H9 (cell line): ENCODE results near the gene STON2. TPM values are rescaled to one million over a fixed set of nuclear protein-coding genes. Genes with fewer than 3 reads are reported as not detected.

Experiments used
- DNase-seq: peaks from one replicate; pipeline ENCODE4 v3.0.0-alpha.2; 2017
- H2AFZ ChIP-seq: one replicate; pipeline ENCODE4 v1.6.1; 2013; ENCODE audit warnings: mild to moderate bottlenecking, low read length, control low read depth, moderate library complexity
- H2AK5ac ChIP-seq: 2 replicates; pipeline ENCODE4 v1.6.1; 2013; ENCODE audit warnings: low read length, control low read depth, mixed read lengths; ENCODE audit not compliant: insufficient read length
- H2BK120ac ChIP-seq: one replicate; pipeline ENCODE4 v1.6.1; 2013; ENCODE audit warnings: low read depth, mild to moderate bottlenecking, low read length, control low read depth, inconsistent platforms; ENCODE audit not compliant: poor library complexity, severe bottlenecking
- H2BK12ac ChIP-seq: 2 replicates; pipeline ENCODE4 v1.6.1; 2013; ENCODE audit warnings: low read length, control low read depth, mixed read lengths, low read depth; ENCODE audit not compliant: insufficient read length
- H2BK15ac ChIP-seq: 2 replicates; pipeline ENCODE4 v1.6.1; 2013; ENCODE audit warnings: low read depth, low read length, control low read depth
- H2BK20ac ChIP-seq: one replicate; pipeline ENCODE4 v1.6.1; 2013; ENCODE audit warnings: low read depth, mild to moderate bottlenecking, low read length, control low read depth, inconsistent platforms; ENCODE audit not compliant: poor library complexity, severe bottlenecking
- H2BK5ac ChIP-seq: 2 replicates; pipeline ENCODE4 v1.6.1; 2013; ENCODE audit warnings: low read length, control low read depth, mixed read lengths; ENCODE audit not compliant: insufficient read length
- H3K14ac ChIP-seq: 2 replicates; pipeline ENCODE4 v1.6.1; 2013; ENCODE audit warnings: low read length, control low read depth; ENCODE audit not compliant: insufficient read depth
- H3K18ac ChIP-seq: 2 replicates; pipeline ENCODE4 v1.6.1; 2013; ENCODE audit warnings: low read depth, mild to moderate bottlenecking, mixed read lengths, low read length, control low read depth; ENCODE audit not compliant: insufficient read length
- H3K23ac ChIP-seq: 2 replicates; pipeline ENCODE4 v1.6.1; 2013; ENCODE audit warnings: low read length, control low read depth, mixed read lengths, low read depth; ENCODE audit not compliant: insufficient read length
- H3K23me2 ChIP-seq: 2 replicates; pipeline ENCODE4 v1.6.1; 2013; ENCODE audit warnings: low read depth, mild to moderate bottlenecking, mixed read lengths, low read length, control low read depth; ENCODE audit not compliant: insufficient read length, poor library complexity, severe bottlenecking
- H3K27ac ChIP-seq: 2 replicates; pipeline ENCODE4 v1.5.1; 2013; ENCODE audit warnings: low read length, control low read depth, mixed read lengths, low read depth; ENCODE audit not compliant: insufficient read length
- H3K27me3 ChIP-seq: 2 replicates; pipeline ENCODE4 v1.6.1; 2013; ENCODE audit warnings: low read length, control low read depth, inconsistent platforms; ENCODE audit not compliant: insufficient read depth
- H3K4ac ChIP-seq: 2 replicates; pipeline ENCODE4 v1.6.1; 2013; ENCODE audit warnings: low read depth, mild to moderate bottlenecking, control low read depth, inconsistent platforms, low read length, moderate library complexity
- H3K4me1 ChIP-seq: 2 replicates; pipeline ENCODE4 v1.6.1; 2013; ENCODE audit warnings: low read length, control low read depth, inconsistent platforms; ENCODE audit not compliant: insufficient read depth
- H3K4me2 ChIP-seq: 2 replicates; pipeline ENCODE4 v1.6.1; 2013; ENCODE audit warnings: low read length, control low read depth, mixed read lengths; ENCODE audit not compliant: insufficient read length, insufficient read depth
- H3K56ac ChIP-seq: 2 replicates; pipeline ENCODE4 v1.6.1; 2013; ENCODE audit warnings: low read depth, mild to moderate bottlenecking, mixed read lengths, low read length, control low read depth; ENCODE audit not compliant: insufficient read length
- H3K79me1 ChIP-seq: 2 replicates; pipeline ENCODE4 v1.6.1; 2013; ENCODE audit warnings: low read depth, mild to moderate bottlenecking, moderate library complexity, low read length, control low read depth, inconsistent platforms; ENCODE audit not compliant: insufficient read depth, poor library complexity, severe bottlenecking
- H3K79me2 ChIP-seq: 2 replicates; pipeline ENCODE4 v1.6.1; 2013; ENCODE audit warnings: low read length, control low read depth, inconsistent platforms; ENCODE audit not compliant: insufficient read depth
- H3K9ac ChIP-seq: 2 replicates; pipeline ENCODE4 v1.6.1; 2013; ENCODE audit warnings: low read length, control low read depth, mixed read lengths; ENCODE audit not compliant: insufficient read length; ENCODE audit errors: extremely low read depth
- H3K9me3 ChIP-seq: one replicate; pipeline ENCODE4 v1.6.1; 2013; ENCODE audit warnings: low read depth, low read length, inconsistent platforms; ENCODE audit not compliant: control insufficient read depth
- H3T11ph ChIP-seq: one replicate; pipeline ENCODE4 v1.6.1; 2013; ENCODE audit warnings: mild to moderate bottlenecking, low read length, control low read depth, inconsistent platforms
- H4K20me1 ChIP-seq: one replicate; pipeline ENCODE4 v1.6.1; 2013; ENCODE audit not compliant: control insufficient read depth, insufficient read length, insufficient read depth
- H4K5ac ChIP-seq: 2 replicates; pipeline ENCODE4 v1.6.1; 2013; ENCODE audit warnings: low read depth, mild to moderate bottlenecking, mixed read lengths, low read length, control low read depth; ENCODE audit not compliant: insufficient read length
- H4K8ac ChIP-seq: replicated peaks from 2 replicates; pipeline ENCODE4 v1.6.1; 2013; ENCODE audit warnings: low read length, control low read depth, mixed read lengths, low read depth; ENCODE audit not compliant: insufficient read length
- H4K91ac ChIP-seq: 2 replicates; pipeline ENCODE4 v1.6.1; 2013; ENCODE audit warnings: low read depth, mild to moderate bottlenecking, moderate library complexity, mixed read lengths, low read length, control low read depth; ENCODE audit not compliant: insufficient read length
- H3K27ac Mint-ChIP-seq, 3 experiments: 2 replicates in 2 of 3; 3 replicates in 1 of 3; pipeline ENCODE4 v1.8.0; 2020 to 2021; ENCODE audit warnings: mixed read lengths in 3 of 3, mild to moderate bottlenecking in 1 of 3, moderate library complexity in 1 of 3
- H3K27me3 Mint-ChIP-seq: 2 replicates; pipeline ENCODE4 v1.8.0; 2021; ENCODE audit warnings: low read depth, mild to moderate bottlenecking, moderate library complexity, mixed read lengths
- H3K36me3 Mint-ChIP-seq, 3 experiments: 2 replicates in 2 of 3; 3 replicates in 1 of 3; pipeline ENCODE4 v1.8.0; 2020 to 2021; ENCODE audit warnings: low read depth in 3 of 3, mixed read lengths in 3 of 3; ENCODE audit not compliant: insufficient read depth in 1 of 3
- H3K4me1 Mint-ChIP-seq, 2 experiments: 2 replicates each; pipeline ENCODE4 v1.8.0; 2020; ENCODE audit warnings: mixed read lengths in 2 of 2
- H3K4me3 Mint-ChIP-seq, 2 experiments: 2 replicates in 1 of 2; 3 replicates in 1 of 2; pipeline ENCODE4 v1.8.0; 2020 to 2021; ENCODE audit warnings: mild to moderate bottlenecking in 2 of 2, mixed read lengths in 2 of 2, moderate library complexity in 1 of 2
- H3K9me3 Mint-ChIP-seq, 2 experiments: 2 replicates in 1 of 2; 3 replicates in 1 of 2; pipeline ENCODE4 v1.8.0; 2020; ENCODE audit warnings: mild to moderate bottlenecking in 2 of 2, mixed read lengths in 2 of 2, moderate library complexity in 1 of 2
- CTCF ChIP-seq: fragments of 200-600 bp; sonication (generic); conservative IDR thresholded peaks from 3 replicates; pipeline ENCODE4 v1.8.0; 2021; ENCODE audit warnings: antibody characterized with exemption, mild to moderate bottlenecking
- WGBS: extraction: QIAGEN DNeasy Blood & Tissue Kit; methylation state at CpG from one replicate; pipeline ENCODE4 v1.1.7; 2013; ENCODE audit warnings: missing lambda C conversion rate, low lambda C conversion rate, mixed read lengths; ENCODE audit not compliant: insufficient read length; ENCODE audit errors: extremely low coverage; 5-methylcytosine and 5-hydroxymethylcytosine counted together
- total RNA-seq: library from RNA; stranded (reverse); gene quantifications from 2 replicates; pipeline ENCODE4 v1.2.1, GENCODE V29; 2021

Gene STON2
- total RNA-seq, 1 experiment from 2014 or later: 62.9 TPM

- no peaks in the 10 kb centered on the region for H3K79me1 ChIP-seq
- no peak overlapping the region for H3K14ac ChIP-seq
- no peak overlapping the region for H4K8ac ChIP-seq
- no peaks in the 10 kb centered on the region for H3K9me3 ChIP-seq
- no peaks in the 10 kb centered on the region for H3K27me3 Mint-ChIP-seq
- H3K23ac ChIP-seq: no peak overlapping the region
- H2AK5ac ChIP-seq: no peak overlapping the region
- no peaks in the 10 kb centered on the region for H4K20me1 ChIP-seq
- H3K4me3 Mint-ChIP-seq: no peak overlapping the region
- no peak overlapping the region for H2AFZ ChIP-seq
- peak overlapping the region in 1 of 3 experiments; percentile 69; a peak in 1 of 7 replicates for H3K27ac Mint-ChIP-seq
- H2BK15ac ChIP-seq: no peak overlapping the region
- H3K4me1 ChIP-seq: no peaks in the 10 kb centered on the region; the same call in 1 of the 2 replicates
- H3K79me2 ChIP-seq: no peaks in the 10 kb centered on the region
- no peak overlapping the region for H3K56ac ChIP-seq
- no peaks in the 10 kb centered on the region for H3K23me2 ChIP-seq
- no peak overlapping the region for H2BK5ac ChIP-seq
- H3T11ph ChIP-seq: no peak overlapping the region
- no peak overlapping the region for H2BK12ac ChIP-seq
- no peak overlapping the region for H3K18ac ChIP-seq
- no peak overlapping the region for H3K27ac ChIP-seq
- H3K27me3 ChIP-seq: no peaks in the 10 kb centered on the region
- peaks cover 8 to 16% of the 10 kb centered on the region in 2 experiments for H3K4me1 Mint-ChIP-seq
- H3K9ac ChIP-seq: no peak overlapping the region
- peaks cover 0 to 4% (median 0%) of the 10 kb centered on the region in 3 experiments; a peak in 3 of 7 replicates for H3K36me3 Mint-ChIP-seq
- no peak overlapping the region for H2BK20ac ChIP-seq
- H3K4ac ChIP-seq: no peak overlapping the region
- no peak overlapping the region for H2BK120ac ChIP-seq
- H4K91ac ChIP-seq: no peak overlapping the region
- no CpG with 5 or more reads among the region's 7 CpGs for WGBS
- TF ChIP-seq CTCF: peak; percentile 83
- no peak overlapping the region for H4K5ac ChIP-seq
- H3K4me2 ChIP-seq: no peak overlapping the region
- H3K9me3 Mint-ChIP-seq: no peaks in the 10 kb centered on the region
- no peak for DNase-seq
Measured at GRCh38 chr14:81269100-81269978, 130.8 kb downstream of the STON2 start.
